HepG2 (cell line): ENCODE results near the gene MS4A10. TPM values are rescaled to one million over a fixed set of nuclear protein-coding genes. Genes with fewer than 3 reads are reported as not detected.

ENCODE experiments used
- ATAC-seq: fragments of 200-7000 bp; cut with Tn5 transposase; 3 replicates; pipeline ENCODE4 v1.9.1; 2020; ENCODE audit warnings: mild to moderate bottlenecking, moderate library complexity
- BruUV-seq: library from RNA; stranded (reverse); fragments of 400-500 nt; replicated peaks from 2 replicates; lab custom pipeline; 2021; lab: Mats Ljungman, UMichigan
- CTCF ChIA-PET: fragments of 300-600 bp; formaldehyde crosslinking; extraction: SDS; loops from one replicate; lab custom pipeline; 2021; ENCODE audit warnings: low total read pairs, inconsistent platforms, low intra/inter-chr PET ratio; lab: Yijun Ruan, JAX
- POLR2A ChIA-PET: fragments of 350-600 bp; sonication (Branson Sonifier 250); formaldehyde crosslinking; loops from one replicate; lab custom pipeline; 2020; ENCODE audit warnings: antibody characterized with exemption, inconsistent platforms; lab: Yijun Ruan, JAX
- DNase-seq: peaks from one replicate; pipeline ENCODE4 v3.0.0-alpha.2; 2015; ENCODE audit warnings: low spot score
- FAIRE-seq: peaks from 3 replicates; lab custom pipeline; 2011; peaks lifted over from hg19 to GRCh38; lab: Jason Lieb, UNC
- H2AFZ ChIP-seq: one replicate; pipeline ENCODE4 v1.6.1; 2011; ENCODE audit warnings: low read length, inconsistent platforms
- H3K27ac ChIP-seq: fragments of 300-600 bp; 3 replicates; pipeline ENCODE4 v1.8.0; 2011; ENCODE audit warnings: mixed run types, mild to moderate bottlenecking, mixed read lengths, low read length, inconsistent platforms; ENCODE audit not compliant: insufficient read depth; ENCODE audit errors: extremely low read length
- H3K27me3 ChIP-seq, 2 experiments: fragments of 200-600 bp in 1 of 2; 2 replicates in 1 of 2; 3 replicates in 1 of 2; pipeline versions ENCODE4 v1.6.0 to v1.8.0; 2011; ENCODE audit warnings: low read length in 2 of 2, mild to moderate bottlenecking in 2 of 2, moderate library complexity in 2 of 2, inconsistent platforms in 1 of 2; ENCODE audit not compliant: insufficient read depth in 2 of 2, control insufficient read depth in 1 of 2
- H3K36me3 ChIP-seq, 2 experiments: fragments of 200-600 bp in 1 of 2; replicated peaks in 1 of 2; 2 replicates in 1 of 2; 3 replicates in 1 of 2; pipeline versions ENCODE4 v1.5.1 to v1.8.0; 2011; ENCODE audit warnings: low read length in 2 of 2, inconsistent platforms in 1 of 2; ENCODE audit not compliant: insufficient read depth in 2 of 2, control insufficient read depth in 1 of 2
- H3K4me1 ChIP-seq: 2 replicates; pipeline ENCODE4 v1.5.1; 2012; ENCODE audit warnings: low read length, inconsistent platforms; ENCODE audit not compliant: insufficient read depth
- H3K4me2 ChIP-seq: 2 replicates; pipeline ENCODE4 v1.6.0; 2011; ENCODE audit warnings: low read depth, low read length, inconsistent platforms
- H3K4me3 ChIP-seq, 3 experiments: fragments of 200-600 bp in 1 of 3; sonication (generic), shearing (Covaris generic) in 1 of 3; replicated peaks in 1 of 3; 2 replicates each; pipeline ENCODE4 v1.5.1; 2011 to 2016; ENCODE audit warnings: low read length in 3 of 3, inconsistent platforms in 2 of 3, low read depth in 2 of 3, mild to moderate bottlenecking in 2 of 3, control low read depth in 1 of 3, mixed read lengths in 1 of 3; ENCODE audit not compliant: insufficient read depth in 1 of 3
- H3K79me2 ChIP-seq: one replicate; pipeline ENCODE4 v1.6.1; 2011; ENCODE audit warnings: low read length, inconsistent platforms; ENCODE audit not compliant: insufficient read depth
- H3K9ac ChIP-seq: 2 replicates; pipeline ENCODE4 v1.6.0; 2011; ENCODE audit warnings: mild to moderate bottlenecking, low read depth, low read length, inconsistent platforms; ENCODE audit not compliant: insufficient read depth
- H3K9me3 ChIP-seq: 2 replicates; pipeline ENCODE4 v1.5.1; 2012; ENCODE audit warnings: mild to moderate bottlenecking, low read length
- H4K20me1 ChIP-seq: 2 replicates; pipeline ENCODE4 v1.6.0; 2011; ENCODE audit warnings: inconsistent platforms, mild to moderate bottlenecking, low read length, moderate library complexity; ENCODE audit not compliant: insufficient read depth
- DPF2 ChIP-seq: sonication (generic); formaldehyde crosslinking; IDR thresholded peaks from 2 replicates; pipeline ENCODE4 v1.4.0; 2020; ENCODE audit warnings: mild to moderate bottlenecking, low read depth, missing genetic modification reagents, borderline replicate concordance
- EHMT2 ChIP-seq: fragments of 200-600 bp; sonication (generic); IDR thresholded peaks from 2 replicates; pipeline ENCODE4 v1.7.0; 2017; ENCODE audit warnings: antibody characterized with exemption, low read depth, low read length, borderline replicate concordance
- ELF4 ChIP-seq: sonication (generic); formaldehyde crosslinking; IDR thresholded peaks from 2 replicates; pipeline ENCODE4 v1.5.0; 2020; ENCODE audit warnings: missing genetic modification reagents, mild to moderate bottlenecking, moderate library complexity, borderline replicate concordance
- KAT8 ChIP-seq: IDR thresholded peaks from 2 replicates; pipeline ENCODE4 v1.6.1; 2016; ENCODE audit warnings: missing genetic modification reagents, missing compliant biosample characterization
- NCOA2 ChIP-seq: sonication (generic); formaldehyde crosslinking; IDR thresholded peaks from 2 replicates; pipeline ENCODE4 v1.8.0; 2022; ENCODE audit warnings: inconsistent platforms
- PAWR ChIP-seq: sonication (generic); formaldehyde crosslinking; IDR thresholded peaks from 2 replicates; pipeline ENCODE4 v1.4.0; 2020; ENCODE audit warnings: missing genetic modification reagents, mild to moderate bottlenecking, borderline replicate concordance
- POLR2AphosphoS2 ChIP-seq: IDR thresholded peaks from 2 replicates; pipeline ENCODE4 v1.6.1; 2011; ENCODE audit warnings: low read depth, low read length, improper control_type of control experiment
- ZNF550 ChIP-seq: sonication (generic); formaldehyde crosslinking; IDR thresholded peaks from 2 replicates; pipeline ENCODE4 v1.4.0; 2020; ENCODE audit warnings: mild to moderate bottlenecking, missing genetic modification reagents, borderline replicate concordance
- ZNF572 ChIP-seq: sonication (generic); formaldehyde crosslinking; IDR thresholded peaks from 2 replicates; pipeline ENCODE4 v1.5.1; 2020; ENCODE audit warnings: mild to moderate bottlenecking, missing genetic modification reagents
- ZNF775 ChIP-seq: sonication (generic); formaldehyde crosslinking; IDR thresholded peaks from 2 replicates; pipeline ENCODE4 v1.4.0; 2020; ENCODE audit warnings: missing genetic modification reagents, mild to moderate bottlenecking, moderate library complexity, borderline replicate concordance
- ZNF878 ChIP-seq: sonication (generic); formaldehyde crosslinking; IDR thresholded peaks from 2 replicates; pipeline ENCODE4 v1.8.1; 2023; ENCODE audit warnings: mild to moderate bottlenecking, missing genetic modification reagents, moderate library complexity
- WGBS: methylation state at CpG from one replicate; pipeline ENCODE4 v1.1.6; 2017; ENCODE audit warnings: low lambda C conversion rate; 5-methylcytosine and 5-hydroxymethylcytosine counted together
- in situ Hi-C: cut with HindIII; loops from 2 replicates; pipeline ENCODE4 v1.10.0; 2017; ENCODE audit warnings: low pct_unique_long_range_greater_than_20kb; ENCODE audit not compliant: extremely low pct_ligation_motif_present
- intact Hi-C: fragments of 100-400 bp; cut with micrococcal nuclease; formaldehyde crosslinking; loops from one replicate; pipeline ENCODE4 v1.10.0; 2022; ENCODE audit not compliant: unreplicated experiment
- polyA plus RNA-seq, 8 experiments: library from polyadenylated mRNA; depleted of rRNA in 3 of 8; stranded (reverse) in 7 of 8; unstranded in 1 of 8; fragments of >200 nt; fragmentation: Illumina TruSeq in 4 of 8; extraction: Trizol in 4 of 8; gene quantifications; 2 replicates each; pipeline versions ENCODE4 v1.2.1 to v1.2.3, GENCODE V29; 2011 to 2016; ENCODE audit warnings: low read depth in 4 of 8, missing spikeins in 1 of 8, mixed read lengths in 1 of 8; ENCODE audit not compliant: insufficient read depth in 1 of 8
- total RNA-seq, 5 experiments: library from RNA; depleted of rRNA; stranded (reverse); fragments of >200 nt; fragmentation: Illumina TruSeq; extraction: Trizol; gene quantifications; 2 replicates each; pipeline ENCODE4 v1.2.3, GENCODE V29; 2016; ENCODE audit warnings: low read depth in 1 of 5
- TF ChIP-seq, protein P1 (sequence below): sonication (generic); formaldehyde crosslinking; IDR thresholded peaks from 2 replicates; pipeline ENCODE4 v1.5.1; 2020; ENCODE audit warnings: mild to moderate bottlenecking, missing genetic modification reagents, moderate library complexity
- TF ChIP-seq, protein P2 (sequence below): sonication (generic); formaldehyde crosslinking; IDR thresholded peaks from 2 replicates; pipeline ENCODE4 v1.8.1; 2023; ENCODE audit warnings: mild to moderate bottlenecking, missing genetic modification reagents, borderline replicate concordance
- TF ChIP-seq, protein P3 (sequence below): sonication (generic); formaldehyde crosslinking; IDR thresholded peaks from 2 replicates; pipeline ENCODE4 v1.4.0; 2020; ENCODE audit warnings: mild to moderate bottlenecking, missing genetic modification reagents

The MS4A10 gene
- total and polyA plus RNA-seq, 2 of the 13 experiments (the other 11 are each of a cell fraction or from before 2014, with no cell fraction given), result not detected

GRCh38 chr11:60769811-60770210 is 15.3 kb upstream of the MS4A10 start:
- H3K9me3 ChIP-seq, result no peaks in the 10 kb centered on the region
- TF ChIP-seq NCOA2 (no peak), ZNF572 (no peak), KAT8 (CRISPR knock-in tag) (no peak), ZNF775 (no peak), ZNF550 (CRISPR knock-in tag) (no peak), POLR2AphosphoS2 (no peak), EHMT2 (no peak), ELF4 (CRISPR knock-in tag) (no peak), ZNF878 (CRISPR knock-in tag) (no peak), PAWR (CRISPR knock-in tag) (no peak), DPF2 (CRISPR knock-in tag) (no peak)
- TF ChIP-seq, protein P1, sequence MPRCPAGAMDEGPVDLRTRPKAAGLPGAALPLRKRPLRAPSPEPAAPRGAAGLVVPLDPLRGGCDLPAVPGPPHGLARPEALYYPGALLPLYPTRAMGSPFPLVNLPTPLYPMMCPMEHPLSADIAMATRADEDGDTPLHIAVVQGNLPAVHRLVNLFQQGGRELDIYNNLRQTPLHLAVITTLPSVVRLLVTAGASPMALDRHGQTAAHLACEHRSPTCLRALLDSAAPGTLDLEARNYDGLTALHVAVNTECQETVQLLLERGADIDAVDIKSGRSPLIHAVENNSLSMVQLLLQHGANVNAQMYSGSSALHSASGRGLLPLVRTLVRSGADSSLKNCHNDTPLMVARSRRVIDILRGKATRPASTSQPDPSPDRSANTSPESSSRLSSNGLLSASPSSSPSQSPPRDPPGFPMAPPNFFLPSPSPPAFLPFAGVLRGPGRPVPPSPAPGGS (CRISPR knock-in tag), result no peak
- TF ChIP-seq, protein P2, sequence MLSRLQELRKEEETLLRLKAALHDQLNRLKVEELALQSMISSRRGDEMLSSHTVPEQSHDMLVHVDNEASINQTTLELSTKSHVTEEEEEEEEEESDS (CRISPR knock-in tag), result no peak
- TF ChIP-seq, protein P3, sequence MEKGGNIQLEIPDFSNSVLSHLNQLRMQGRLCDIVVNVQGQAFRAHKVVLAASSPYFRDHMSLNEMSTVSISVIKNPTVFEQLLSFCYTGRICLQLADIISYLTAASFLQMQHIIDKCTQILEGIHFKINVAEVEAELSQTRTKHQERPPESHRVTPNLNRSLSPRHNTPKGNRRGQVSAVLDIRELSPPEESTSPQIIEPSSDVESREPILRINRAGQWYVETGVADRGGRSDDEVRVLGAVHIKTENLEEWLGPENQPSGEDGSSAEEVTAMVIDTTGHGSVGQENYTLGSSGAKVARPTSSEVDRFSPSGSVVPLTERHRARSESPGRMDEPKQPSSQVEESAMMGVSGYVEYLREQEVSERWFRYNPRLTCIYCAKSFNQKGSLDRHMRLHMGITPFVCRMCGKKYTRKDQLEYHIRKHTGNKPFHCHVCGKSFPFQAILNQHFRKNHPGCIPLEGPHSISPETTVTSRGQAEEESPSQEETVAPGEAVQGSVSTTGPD, result no peak
- H3K9ac ChIP-seq, result no peak overlapping the region
- POLR2A ChIA-PET, result no interaction called here
- H3K4me3 ChIP-seq, result no peak overlapping the region
- no peaks in the 10 kb centered on the region for H4K20me1 ChIP-seq
- no peaks in the 10 kb centered on the region for H3K4me1 ChIP-seq
- ATAC-seq (no peak), FAIRE-seq (no peak), DNase-seq (no peak)
- H3K4me2 ChIP-seq, result no peak overlapping the region
- peaks cover 0 to 39% of the 10 kb centered on the region in 2 experiments; a peak in 2 of 5 replicates for H3K27me3 ChIP-seq
- no peak overlapping the region for H3K27ac ChIP-seq
- 66% methylated on average over 7 of the region's 11 CpGs for WGBS
- no peaks in the 10 kb centered on the region for H3K79me2 ChIP-seq
- no peaks in the 10 kb centered on the region for H3K36me3 ChIP-seq
- in situ Hi-C loops, result no loop called here
- H2AFZ ChIP-seq, result no peak overlapping the region
- intact Hi-C loops, result no loop called here
- BruUV-seq, result no TSS peak
- CTCF ChIA-PET, result no interaction called here
